Neural progenitor cell (in vitro differentiated cells): ENCODE data around the gene DAPK2.

Experiments
- CTCF ChIP-seq: fragments of 200-600 bp; sonication (generic); IDR thresholded peaks from 2 replicates; pipeline ENCODE4 v1.5.1; 2017; ENCODE audit warnings: antibody characterized with exemption, mild to moderate bottlenecking
- EZH2 ChIP-seq: fragments of 200-600 bp; sonication (generic); IDR thresholded peaks from 2 replicates; pipeline ENCODE4 v1.6.1; 2017; ENCODE audit warnings: antibody characterized with exemption, mild to moderate bottlenecking, moderate library complexity

- TF ChIP-seq CTCF (no peak), EZH2 (no peak)
Measured at GRCh38 chr15:64044300-64045100, 1.8 kb downstream of the DAPK2 start.
